Fibroblast of skin of left biceps (primary cell): Measurements from ENCODE around the gene CSF1.
"Not testable (repeated sequence)": the region's sequence is repeated elsewhere in the genome, so short reads cannot be mapped to it uniquely, and the experiment has no call there.

Experiments
- DNase-seq, 2 experiments: peaks; one replicate each; pipeline ENCODE4 v3.0.0-alpha.2; 2013; ENCODE audit warnings: low read depth in 2 of 2

Gene CSF1

DNA sequence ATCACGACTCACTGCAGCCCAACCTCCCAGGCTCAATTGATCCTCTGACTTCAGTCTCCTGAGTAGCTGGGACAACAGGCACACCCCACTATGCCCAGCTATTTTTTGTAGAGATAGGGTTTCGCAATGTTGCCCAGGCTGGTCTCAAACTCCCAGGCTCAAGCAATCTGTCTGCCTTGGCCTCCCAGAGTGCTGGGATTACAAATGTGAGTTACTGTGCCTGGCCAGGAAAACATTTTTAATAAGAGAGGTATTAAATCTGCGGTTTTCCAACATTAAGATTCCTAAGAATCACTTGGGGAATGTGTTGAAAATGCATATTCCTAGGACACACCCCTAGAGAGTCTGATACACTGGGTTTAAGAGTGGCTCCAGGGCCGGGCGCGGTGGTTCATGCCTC, 8.7 kb downstream of the CSF1 start:
- no peak for DNase-seq

GRCh38 chr1:109920391-109920790, 9.7 kb downstream of the CSF1 start:
- not testable (repeated sequence) for DNase-seq

DNA sequence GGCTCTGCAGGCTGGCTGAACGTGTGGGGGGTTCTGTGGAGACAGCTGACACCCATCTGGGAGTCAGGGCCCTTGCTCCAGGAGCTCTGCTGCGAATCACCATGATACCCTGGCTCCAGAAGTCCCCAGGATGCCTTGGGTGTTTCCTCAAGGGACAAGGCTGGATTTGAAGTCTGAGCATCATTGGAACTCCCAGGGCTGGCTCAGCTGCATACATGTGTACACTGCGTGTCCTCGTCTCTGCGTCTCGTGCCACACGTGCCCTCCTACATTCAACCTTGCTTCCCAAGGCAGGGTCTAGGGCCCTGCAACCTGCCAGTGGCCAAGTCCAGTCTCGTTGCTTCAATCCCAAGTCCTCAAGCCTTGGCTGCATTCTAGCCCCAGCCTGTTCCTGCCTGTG, 11.7 kb downstream of the CSF1 start:
- no peak for DNase-seq

GRCh38 chr1:109923131-109923945, 12.7 kb downstream of the CSF1 start:
- DNase-seq: no peak

- no peak for DNase-seq
Measured at GRCh38 chr1:109923946-109924275, 13.3 kb downstream of the CSF1 start.

DNA sequence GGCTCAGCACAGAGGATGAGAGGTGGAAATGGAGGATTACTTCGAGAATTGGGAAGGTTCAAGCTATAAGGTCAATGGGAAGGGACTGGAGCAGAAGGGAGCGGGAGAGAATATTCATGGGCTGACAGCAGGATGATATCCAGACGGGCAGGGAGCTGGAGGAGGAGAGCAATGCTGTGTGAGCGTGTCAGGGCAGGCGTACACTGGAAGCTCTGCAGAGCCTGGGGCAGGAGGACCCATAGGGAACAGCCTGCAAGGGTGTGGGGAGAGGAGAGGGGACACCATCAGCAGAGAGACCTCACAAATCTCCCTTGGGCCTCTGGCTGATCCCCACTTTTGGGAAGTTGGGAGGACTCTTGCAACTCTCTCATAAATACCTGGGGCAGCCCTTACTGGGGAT, 13.7 kb downstream of the CSF1 start:
- DNase-seq: no peak

DNA sequence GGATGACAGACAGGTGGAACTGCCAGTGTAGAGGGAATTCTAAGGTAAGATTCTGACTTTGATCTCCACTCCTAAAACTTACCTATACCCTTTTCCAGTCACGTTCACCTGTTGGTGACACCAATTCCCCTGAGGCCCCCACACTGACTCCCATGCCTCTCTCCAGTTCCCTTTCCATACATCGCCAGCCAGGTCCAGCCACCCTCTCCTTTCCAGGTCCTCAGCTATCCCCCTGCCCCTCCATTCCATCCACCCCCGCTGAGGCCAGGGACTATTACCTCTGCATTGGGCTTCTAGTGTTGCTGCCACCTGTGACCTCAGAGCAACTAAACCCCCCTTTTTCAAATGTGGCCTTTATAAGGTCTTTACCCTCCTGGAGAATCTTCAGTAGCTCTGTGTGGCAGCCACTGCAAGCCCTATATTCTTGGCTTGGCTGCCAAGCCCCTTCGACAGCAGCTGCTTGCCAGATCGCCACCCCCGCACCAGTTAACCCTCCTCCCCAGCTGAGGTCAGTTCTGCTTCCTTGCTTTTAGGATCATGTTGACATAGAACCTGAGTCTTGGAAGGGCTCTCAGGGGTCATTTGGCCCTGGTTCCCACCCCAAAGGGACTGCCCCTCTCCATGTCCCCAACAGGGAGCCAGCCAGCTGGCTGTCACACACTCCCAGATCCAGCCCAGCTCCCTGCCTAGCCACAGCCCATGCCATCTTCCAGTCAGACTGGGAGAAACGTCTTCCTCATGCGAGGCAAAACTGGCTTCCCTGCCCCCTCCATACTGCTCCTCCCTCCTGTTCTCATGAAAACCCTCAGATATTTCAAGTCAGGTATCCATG, 14.7 kb downstream of the CSF1 start:
- DNase-seq: no peak

DNA sequence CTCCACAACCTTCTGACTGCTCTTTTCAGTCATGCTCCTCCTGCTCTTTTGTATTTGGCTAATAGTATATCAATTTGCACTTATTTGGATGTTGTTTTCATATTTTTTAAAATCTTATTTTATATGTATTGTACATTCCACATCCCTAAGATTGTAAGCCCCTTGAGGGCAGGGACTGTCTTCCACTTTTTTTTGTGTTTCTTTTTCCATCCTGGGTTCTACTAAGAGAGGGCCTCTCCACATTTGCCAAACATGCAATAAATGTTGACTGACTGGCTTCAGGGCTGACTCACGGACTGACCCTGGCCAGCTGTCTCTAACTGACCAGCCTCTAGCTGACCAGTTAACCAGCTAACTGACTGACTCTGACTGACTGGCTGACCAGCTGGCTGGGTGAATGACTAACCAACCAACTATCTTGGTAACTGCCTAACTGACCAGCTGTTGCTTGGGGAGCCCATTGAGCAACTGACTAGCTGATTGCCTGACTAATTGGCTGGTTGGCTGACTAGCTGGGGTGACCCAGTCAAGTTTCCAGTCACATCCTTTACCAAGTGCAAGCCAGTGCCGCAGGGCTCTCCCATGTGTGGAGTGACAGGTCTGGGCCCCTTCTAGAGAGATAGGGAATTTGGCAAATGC, 16.1 kb downstream of the CSF1 start:
- DNase-seq: no peak

DNA sequence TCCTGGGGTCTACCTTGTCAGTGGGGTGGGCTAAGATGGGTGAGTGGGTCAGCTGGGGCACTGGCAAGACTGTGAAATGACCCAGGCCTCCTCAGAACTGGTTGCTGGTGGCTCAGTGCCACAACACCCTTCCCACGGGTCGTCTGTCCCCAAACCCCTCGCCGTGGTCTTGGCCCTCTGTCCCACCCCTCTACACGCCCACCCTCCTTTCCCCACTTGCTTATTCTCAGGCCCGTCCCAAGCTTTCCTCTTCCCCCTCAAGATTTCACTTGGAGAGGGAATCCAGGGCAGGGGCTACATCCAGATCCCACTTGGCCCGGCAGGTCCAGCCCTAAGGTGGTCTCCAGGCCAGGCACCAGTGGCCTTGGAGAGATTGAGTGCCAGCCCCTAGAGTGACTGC, 16.7 kb downstream of the CSF1 start:
- no peak for DNase-seq

DNA sequence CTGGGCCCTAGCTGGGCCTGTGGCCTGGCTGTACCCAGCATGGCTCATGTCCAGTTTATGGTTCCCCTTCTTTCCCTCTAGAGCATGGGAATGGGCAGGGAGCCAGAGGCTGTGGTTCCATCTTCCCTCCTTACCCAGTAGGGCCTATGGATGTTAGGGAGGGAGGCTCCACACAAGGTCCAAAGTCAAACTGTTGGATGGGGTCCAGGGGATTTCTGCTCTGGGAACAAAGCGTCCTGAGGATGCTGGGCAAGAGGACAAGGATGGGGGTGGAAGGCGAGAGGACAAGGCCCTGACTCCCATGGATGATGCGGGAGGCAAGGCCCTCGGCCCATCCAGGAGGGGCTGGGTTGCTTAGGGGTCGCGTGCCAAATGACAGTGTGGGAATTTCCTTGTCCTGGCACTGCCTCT, 17.3 kb downstream of the CSF1 start:
- no peak for DNase-seq

DNA sequence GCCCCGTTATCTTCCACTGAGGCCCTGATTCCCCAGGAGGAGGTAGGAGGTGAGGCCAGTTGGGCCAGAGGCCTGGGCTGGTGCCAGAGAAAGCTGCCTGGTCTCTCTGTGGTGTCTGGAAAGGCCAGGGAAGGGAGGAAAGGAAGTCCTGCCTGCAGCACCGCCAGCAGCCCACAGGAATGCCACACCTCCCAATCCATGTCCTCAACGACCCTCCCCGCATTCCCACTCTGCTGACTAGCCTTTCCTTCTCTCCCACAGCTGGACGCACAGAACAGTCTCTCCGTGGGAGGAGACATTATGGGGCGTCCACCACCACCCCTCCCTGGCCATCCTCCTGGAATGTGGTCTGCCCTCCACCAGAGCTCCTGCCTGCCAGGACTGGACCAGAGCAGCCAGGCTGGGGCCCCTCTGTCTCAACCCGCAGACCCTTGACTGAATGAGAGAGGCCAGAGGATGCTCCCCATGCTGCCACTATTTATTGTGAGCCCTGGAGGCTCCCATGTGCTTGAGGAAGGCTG, 18.0 kb downstream of the CSF1 start:
- DNase-seq: peak; percentile 23 to 33

DNA sequence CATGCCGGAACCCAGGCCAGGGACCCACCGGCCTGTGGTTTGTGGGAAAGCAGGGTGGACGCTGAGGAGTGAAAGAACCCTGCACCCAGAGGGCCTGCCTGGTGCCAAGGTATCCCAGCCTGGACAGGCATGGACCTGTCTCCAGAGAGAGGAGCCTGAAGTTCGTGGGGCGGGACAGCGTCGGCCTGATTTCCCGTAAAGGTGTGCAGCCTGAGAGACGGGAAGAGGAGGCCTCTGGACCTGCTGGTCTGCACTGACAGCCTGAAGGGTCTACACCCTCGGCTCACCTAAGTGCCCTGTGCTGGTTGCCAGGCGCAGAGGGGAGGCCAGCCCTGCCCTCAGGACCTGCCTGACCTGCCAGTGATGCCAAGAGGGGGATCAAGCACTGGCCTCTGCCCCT, 18.5 kb downstream of the CSF1 start:
- no peak for DNase-seq

- DNase-seq: no peak
Measured at GRCh38 chr1:109929588-109930251, 19.1 kb downstream of the CSF1 start.

GRCh38 chr1:109930252-109930993, 19.8 kb downstream of the CSF1 start:
- DNase-seq: no peak

- DNase-seq: no peak
Measured at GRCh38 chr1:109931189-109931731, 20.6 kb downstream of the CSF1 start.

GRCh38 chr1:109931911-109932636, 21.4 kb downstream of the CSF1 start:
- DNase-seq: no peak

GRCh38 chr1:109932679-109933078, 22.0 kb downstream of the CSF1 start:
- DNase-seq: no peak

DNA sequence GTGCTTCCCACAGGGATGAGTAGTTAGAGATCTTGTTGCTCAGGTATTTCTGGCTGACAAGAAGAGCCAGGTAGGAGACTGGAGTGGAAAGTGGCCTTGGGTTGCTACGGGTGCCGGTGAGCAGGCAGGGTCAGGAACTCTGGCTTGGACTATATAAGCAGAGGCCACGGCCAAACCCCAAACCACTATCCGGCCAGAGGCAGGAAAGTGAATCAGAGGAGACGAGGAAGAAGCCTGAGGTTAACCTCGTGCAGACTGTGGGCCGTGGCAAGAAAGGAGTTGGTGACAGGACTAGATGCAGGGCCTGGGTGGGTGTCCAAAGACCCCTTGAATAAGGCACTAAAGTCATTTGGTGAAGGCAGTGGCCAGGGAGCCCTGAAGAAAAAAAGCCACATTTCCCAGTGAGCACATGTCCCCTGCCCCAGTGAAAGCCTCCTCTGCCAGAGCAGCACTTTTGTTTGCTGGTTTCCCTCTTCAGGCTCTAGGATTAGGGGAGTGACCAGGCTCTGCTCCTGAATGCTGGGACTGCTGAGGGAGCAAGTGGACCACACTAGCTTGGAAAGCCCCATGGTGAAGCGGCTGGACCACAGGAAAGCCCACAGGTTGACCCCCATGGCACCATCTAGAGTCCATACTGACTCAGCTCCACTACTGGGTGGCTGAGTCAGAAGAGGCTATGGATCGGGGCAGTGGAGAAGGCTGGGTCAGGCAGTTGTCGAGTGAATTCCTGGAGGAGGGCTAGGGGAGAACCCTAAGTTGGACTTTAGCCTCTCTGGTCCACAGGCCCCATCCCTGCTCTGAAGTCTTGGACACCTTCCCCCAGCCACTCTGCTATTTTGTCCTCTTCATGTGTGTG, 23.4 kb downstream of the CSF1 start:
- DNase-seq: no peak

DNA sequence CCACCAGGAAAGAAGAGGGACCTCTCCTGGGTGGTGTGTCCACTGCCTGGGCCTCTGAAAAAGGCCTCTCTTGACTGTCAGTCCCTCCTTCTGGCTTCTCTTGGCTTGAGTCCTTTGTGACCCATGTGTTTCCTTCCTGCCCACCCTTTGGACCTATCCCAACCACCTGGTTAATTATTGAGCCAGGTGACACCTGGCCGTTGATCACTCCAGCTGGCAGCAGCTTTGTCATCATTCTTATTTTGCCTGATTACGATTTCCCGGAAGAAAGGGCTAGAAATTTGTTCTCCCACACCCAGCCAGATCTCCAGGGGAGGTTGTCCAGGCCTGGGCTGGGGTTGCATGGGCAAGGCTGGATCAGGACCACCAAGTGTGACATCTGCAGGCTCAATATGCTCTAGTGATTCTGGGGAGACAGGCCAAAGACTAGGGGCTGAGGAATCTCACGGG, 24.8 kb downstream of the CSF1 start:
- no peak for DNase-seq
